Astrocyte (in vitro differentiated cells and primary cell): ENCODE data around the gene FBXW7.

ENCODE experiments used
- CTCF ChIP-seq: IDR thresholded peaks from 2 replicates; pipeline ENCODE4 v1.5.1; 2011; ENCODE audit warnings: low read depth, mild to moderate bottlenecking, inconsistent platforms, low read length, moderate library complexity; ENCODE audit not compliant: insufficient read depth
- EZH2 ChIP-seq: IDR thresholded peaks from 2 replicates; pipeline ENCODE4 v1.6.1; 2012; ENCODE audit warnings: mild to moderate bottlenecking, low read length, inconsistent platforms; ENCODE audit not compliant: insufficient read depth

GRCh38 chr4:152508386-152508785 is 27.5 kb downstream of the FBXW7 start:
- TF ChIP-seq CTCF, result no peak
- no peak for TF ChIP-seq EZH2
